ENCODE results near the gene S100A13. TPM values are rescaled to one million over a fixed set of nuclear protein-coding genes. Genes with fewer than 3 reads are reported as not detected.

Gene S100A13
- total RNA-seq, 1 donor from 2014 or later, result 16.2 TPM

GRCh38 chr1:153610811-153611301 is 16.4 kb downstream of the S100A13 start:
- Mint-ChIP-seq H3K36me3 (ENCODE audit: low read depth) (no peaks in the 10 kb centered on the region), H3K4me1 (peaks cover 11% of the 10 kb centered on the region), H3K9me3 (no peaks in the 10 kb centered on the region), H3K4me3 (no peak overlapping the region), H3K27ac (no peak overlapping the region), H3K27me3 (no peaks in the 10 kb centered on the region)
- no peak for DNase-seq
- ATAC-seq (ENCODE audit: low read depth), result no peak
- intact Hi-C loops (cut with micrococcal nuclease), result no loop called here
- ChIA-PET POLR2A (interaction anchor here (2.2 kb wide), 1 partner anchor 23 kb away, joined by 8 read pairs; the partner anchor contains the start of gene CHTOP), CTCF (interaction anchor here (0.9 kb wide), 1 partner anchor 11 kb away, joined by 4 read pairs; no protein-coding TSS in a partner anchor)
- TF ChIP-seq CTCF (IDR thresholded peaks at IDR 0.05), result no peak

DNA sequence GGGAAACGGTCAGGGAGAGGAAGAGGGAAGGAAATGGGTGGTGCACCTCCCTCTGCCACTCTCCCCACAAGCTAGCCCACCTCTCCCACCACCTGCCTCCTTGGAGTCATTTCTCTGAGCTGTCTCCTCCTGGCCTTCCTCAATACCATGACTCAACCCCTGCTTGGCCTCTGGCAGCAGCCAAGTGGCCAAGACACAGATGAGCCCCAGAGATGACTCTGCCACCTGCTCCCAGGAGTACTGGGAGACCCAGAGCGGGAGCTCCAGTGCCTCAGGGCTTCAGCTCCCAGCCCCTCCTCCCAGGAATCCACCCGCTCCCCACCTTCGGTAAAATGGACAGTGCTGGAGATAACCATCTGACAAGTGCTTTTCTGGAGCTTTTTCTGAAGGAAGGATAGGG is 17.0 kb downstream of the S100A13 start:
- TF ChIP-seq CTCF (IDR thresholded peaks at IDR 0.05), result no peak
- ChIA-PET CTCF (interaction anchor here (0.9 kb wide), 1 partner anchor 10 kb away, joined by 4 read pairs; no protein-coding TSS in a partner anchor), POLR2A (no interaction called here)
- H3K36me3 Mint-ChIP-seq (ENCODE audit: low read depth), result no peaks in the 10 kb centered on the region
- ATAC-seq (ENCODE audit: low read depth) (no peak), DNase-seq (no peak)
- no peak overlapping the region for H3K4me3 Mint-ChIP-seq
- no peaks in the 10 kb centered on the region for H3K9me3 Mint-ChIP-seq
- H3K27me3 Mint-ChIP-seq, result no peaks in the 10 kb centered on the region
- H3K4me1 Mint-ChIP-seq, result peaks cover 16% of the 10 kb centered on the region
- H3K27ac Mint-ChIP-seq, result no peak overlapping the region
- intact Hi-C loops (cut with micrococcal nuclease), result no loop called here

DNA sequence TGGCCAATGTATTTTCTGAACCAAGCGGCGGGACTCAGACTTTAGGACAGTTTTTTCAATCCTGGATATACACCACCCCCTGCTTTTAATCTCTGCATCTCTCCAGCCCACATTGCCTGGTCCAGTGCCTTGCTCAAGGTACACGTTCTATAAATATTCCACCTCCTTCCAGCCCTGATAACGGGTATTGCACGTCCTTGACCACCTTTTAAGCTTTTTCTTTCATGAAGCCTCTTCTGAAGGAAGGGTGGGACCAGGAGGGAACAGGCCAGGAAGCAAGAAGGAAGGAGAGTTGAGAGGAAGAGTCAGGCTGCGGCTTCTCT is 17.8 kb downstream of the S100A13 start:
- H3K27ac Mint-ChIP-seq, result no peak overlapping the region
- CTCF ChIA-PET, result no interaction called here
- H3K4me1 Mint-ChIP-seq, result peaks cover 23% of the 10 kb centered on the region
- H3K27me3 Mint-ChIP-seq, result no peaks in the 10 kb centered on the region
- ATAC-seq (ENCODE audit: low read depth), result no peak
- TF ChIP-seq CTCF (IDR thresholded peaks at IDR 0.05), result no peak
- DNase-seq, result no peak
- no peaks in the 10 kb centered on the region for H3K9me3 Mint-ChIP-seq
- intact Hi-C loops (cut with micrococcal nuclease), result no loop called here
- H3K4me3 Mint-ChIP-seq, result no peak overlapping the region
- no peaks in the 10 kb centered on the region for H3K36me3 Mint-ChIP-seq (ENCODE audit: low read depth)
- POLR2A ChIA-PET, result no interaction called here

DNA sequence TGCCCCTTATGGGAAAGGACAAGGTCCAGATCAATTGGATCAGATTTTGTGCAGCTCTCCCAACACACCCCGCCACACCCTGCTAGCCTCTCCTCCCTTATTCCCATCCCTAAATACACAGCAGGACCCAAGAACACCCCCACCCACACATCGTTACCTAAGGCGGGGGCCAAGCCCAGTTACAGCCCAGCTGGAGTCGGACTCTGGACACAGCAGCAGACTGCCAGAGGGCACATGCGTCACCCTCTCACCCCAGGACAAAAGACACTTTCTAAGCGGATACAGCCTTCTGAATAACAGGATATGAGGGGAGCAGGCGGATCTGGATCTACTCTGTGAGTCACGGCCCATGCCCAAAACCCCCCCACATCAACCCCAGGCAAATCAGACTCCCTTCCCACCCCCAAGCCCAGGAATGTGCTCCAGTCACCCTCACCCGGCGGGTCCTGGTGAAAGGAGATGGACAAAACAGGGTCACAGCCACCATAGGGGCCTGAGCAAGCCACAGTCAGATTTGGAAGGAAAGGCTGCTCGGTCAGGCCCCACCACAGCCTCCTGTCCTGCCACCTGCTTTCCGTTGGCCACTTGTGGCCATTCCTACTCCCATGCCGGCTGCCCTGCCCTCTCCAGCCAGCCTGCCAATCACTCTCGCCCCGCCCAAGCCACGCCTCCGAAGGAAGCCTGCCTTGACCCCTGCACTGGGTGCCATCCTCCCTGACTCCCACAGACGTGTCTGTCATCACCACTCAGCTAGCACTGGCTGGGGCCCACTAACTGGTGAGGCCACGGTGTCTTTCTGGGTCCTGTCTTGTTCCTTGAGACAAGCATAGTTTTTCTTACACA is 18.3 kb downstream of the S100A13 start:
- POLR2A ChIA-PET, result interaction anchor here (2.3 kb wide), 1 partner anchor 10 kb away, joined by 10 read pairs; no protein-coding TSS in a partner anchor

More for the DNA sequence above, 18.3 kb downstream of the S100A13 start:
- no peak for ATAC-seq (ENCODE audit: low read depth)
- intact Hi-C loops (cut with micrococcal nuclease), result no loop called here
- H3K36me3 Mint-ChIP-seq (ENCODE audit: low read depth), result no peaks in the 10 kb centered on the region
- H3K4me1 Mint-ChIP-seq, result peaks cover 27% of the 10 kb centered on the region
- H3K27me3 Mint-ChIP-seq, result no peaks in the 10 kb centered on the region
- no peaks in the 10 kb centered on the region for H3K9me3 Mint-ChIP-seq
- no peak for DNase-seq
- no peak for TF ChIP-seq CTCF (IDR thresholded peaks at IDR 0.05)
- CTCF ChIA-PET, result interaction anchor here (1.0 kb wide), 1 partner anchor 98 kb away, joined by 3 read pairs; no protein-coding TSS in a partner anchor
- H3K27ac Mint-ChIP-seq, result no peak overlapping the region
- H3K4me3 Mint-ChIP-seq, result no peak overlapping the region
